IPS DF 6.9 (cell line): ENCODE results near the gene COL15A1.

ENCODE experiments used
- DNase-seq: peaks from one replicate; pipeline ENCODE4 v3.0.0-alpha.2; 2013; ENCODE audit warnings: low read depth, low spot score
- H3K27ac ChIP-seq: one replicate; pipeline ENCODE4 v1.5.1; 2013; ENCODE audit warnings: low read length, control low read depth
- H3K27me3 ChIP-seq: 2 replicates; pipeline ENCODE4 v1.6.1; 2013; ENCODE audit warnings: mild to moderate bottlenecking, low read length; ENCODE audit not compliant: control insufficient read depth, insufficient read depth
- H3K36me3 ChIP-seq: 2 replicates; pipeline ENCODE4 v1.6.1; 2013; ENCODE audit warnings: low read length; ENCODE audit not compliant: control insufficient read depth, insufficient read depth
- H3K4me1 ChIP-seq: 2 replicates; pipeline ENCODE4 v1.6.1; 2013; ENCODE audit warnings: low read length; ENCODE audit not compliant: control insufficient read depth, insufficient read depth
- H3K4me3 ChIP-seq: 2 replicates; pipeline ENCODE4 v1.5.1; 2013; ENCODE audit warnings: mild to moderate bottlenecking, low read length
- H3K9me3 ChIP-seq: 2 replicates; pipeline ENCODE4 v1.6.1; 2013; ENCODE audit warnings: low read length, inconsistent platforms; ENCODE audit not compliant: control insufficient read depth, insufficient read depth
- WGBS: extraction: QIAGEN DNeasy Blood & Tissue Kit; methylation state at CpG from one replicate; pipeline ENCODE4 v1.1.7; 2013; ENCODE audit warnings: mixed read lengths, missing lambda C conversion rate; ENCODE audit not compliant: insufficient read length, insufficient coverage; 5-methylcytosine and 5-hydroxymethylcytosine counted together

Gene COL15A1

DNA sequence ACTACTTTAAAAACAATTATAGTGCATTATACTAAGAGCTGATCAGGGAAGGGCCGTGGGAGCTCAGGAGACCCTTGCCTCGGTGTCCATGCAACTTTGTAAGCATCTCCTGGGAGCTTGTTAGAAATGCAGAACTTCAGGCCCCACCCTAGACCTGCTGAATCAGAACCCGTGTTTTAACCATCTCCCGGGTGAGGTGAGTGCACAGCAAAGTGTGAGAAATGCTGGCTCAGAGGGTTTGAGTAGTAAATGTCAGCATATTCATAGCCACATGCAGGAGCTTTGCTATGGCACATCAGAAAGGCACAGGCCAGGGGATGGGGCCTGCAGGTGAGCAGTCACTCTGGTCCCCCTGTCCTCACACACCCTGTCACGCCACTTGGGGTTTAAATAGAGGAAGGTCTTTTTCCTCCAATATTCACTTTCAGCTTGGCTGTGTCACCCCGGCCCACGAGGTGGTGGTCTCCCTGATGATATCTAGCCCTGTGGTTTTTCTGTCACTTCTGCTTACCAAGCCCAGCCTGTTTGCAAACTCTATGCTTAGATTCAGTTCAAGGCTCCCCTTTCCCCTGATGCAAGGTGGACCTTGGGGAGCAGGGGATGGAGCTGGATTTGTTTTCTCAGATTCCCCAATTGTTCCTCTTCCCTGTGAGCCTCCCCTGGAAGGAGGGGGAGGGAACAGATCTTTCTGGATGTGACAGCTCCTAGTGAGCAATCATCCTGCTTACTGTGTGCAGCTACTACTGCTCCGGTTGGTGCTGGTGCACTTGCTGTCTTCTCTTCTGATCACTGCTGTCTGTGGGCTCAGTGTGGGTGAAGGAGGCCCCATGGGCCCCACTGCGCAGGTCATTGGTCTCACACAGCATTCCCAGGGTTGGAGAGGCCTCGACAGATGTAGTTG lies 109.4 kb downstream of the COL15A1 start:
- Histone ChIP-seq H3K4me1 (no peaks in the 10 kb centered on the region), H3K4me3 (no peak overlapping the region), H3K9me3 (no peaks in the 10 kb centered on the region), H3K27ac (no peak overlapping the region), H3K27me3 (no peaks in the 10 kb centered on the region), H3K36me3 (no peaks in the 10 kb centered on the region)
- no peak for DNase-seq
- WGBS: no CpG with 5 or more reads among the region's 10 CpGs

DNA sequence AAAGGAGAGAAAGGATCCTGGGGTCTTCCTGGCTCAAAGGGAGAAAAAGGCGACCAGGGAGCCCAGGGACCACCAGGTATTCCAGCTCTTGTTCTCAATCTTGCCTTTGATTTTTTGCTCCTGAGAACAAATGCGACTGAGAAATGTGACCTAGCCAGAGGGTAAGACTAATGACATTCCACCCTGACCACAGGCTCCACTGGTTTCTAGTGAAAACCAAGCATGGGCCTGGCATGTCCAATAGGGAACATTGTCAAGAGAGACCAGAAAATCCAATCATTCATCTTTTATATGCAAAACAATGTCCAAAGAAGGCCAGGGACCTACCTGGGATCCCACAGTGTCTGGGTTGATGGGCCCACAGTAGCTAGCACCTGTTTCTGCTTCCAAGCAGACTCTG lies 110.9 kb downstream of the COL15A1 start:
- H3K27me3 ChIP-seq: no peaks in the 10 kb centered on the region
- H3K27ac ChIP-seq: no peak overlapping the region
- no peak overlapping the region for H3K4me3 ChIP-seq
- no peak for DNase-seq
- H3K36me3 ChIP-seq: no peaks in the 10 kb centered on the region
- H3K9me3 ChIP-seq: no peaks in the 10 kb centered on the region
- no CpG with 5 or more reads among the region's 2 CpGs for WGBS
- no peaks in the 10 kb centered on the region for H3K4me1 ChIP-seq

DNA sequence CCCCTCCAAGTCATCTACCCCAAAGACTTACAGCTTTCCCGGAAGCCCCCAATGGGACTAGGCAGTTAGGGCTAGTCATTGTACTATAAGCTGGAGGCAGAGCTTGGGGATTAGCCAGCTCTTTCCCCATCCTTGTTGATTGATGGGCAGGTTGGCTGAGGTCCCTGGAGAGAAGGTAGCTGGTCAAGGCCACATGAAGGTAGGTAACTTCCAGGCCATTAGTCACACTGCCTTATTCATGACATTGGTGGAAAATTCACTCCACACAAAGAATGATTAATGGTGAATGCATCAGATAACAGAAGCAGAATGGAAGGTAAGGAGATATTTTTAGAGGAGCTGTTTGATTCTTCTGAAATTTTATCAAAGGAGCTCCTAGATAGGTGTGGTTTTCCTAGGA lies 111.7 kb downstream of the COL15A1 start:
- Histone ChIP-seq H3K27me3 (no peaks in the 10 kb centered on the region), H3K27ac (no peak overlapping the region), H3K36me3 (no peaks in the 10 kb centered on the region), H3K4me3 (no peak overlapping the region), H3K4me1 (no peaks in the 10 kb centered on the region), H3K9me3 (no peaks in the 10 kb centered on the region)
- no CpG with 5 or more reads among the region's 1 CpG for WGBS
- no peak for DNase-seq

DNA sequence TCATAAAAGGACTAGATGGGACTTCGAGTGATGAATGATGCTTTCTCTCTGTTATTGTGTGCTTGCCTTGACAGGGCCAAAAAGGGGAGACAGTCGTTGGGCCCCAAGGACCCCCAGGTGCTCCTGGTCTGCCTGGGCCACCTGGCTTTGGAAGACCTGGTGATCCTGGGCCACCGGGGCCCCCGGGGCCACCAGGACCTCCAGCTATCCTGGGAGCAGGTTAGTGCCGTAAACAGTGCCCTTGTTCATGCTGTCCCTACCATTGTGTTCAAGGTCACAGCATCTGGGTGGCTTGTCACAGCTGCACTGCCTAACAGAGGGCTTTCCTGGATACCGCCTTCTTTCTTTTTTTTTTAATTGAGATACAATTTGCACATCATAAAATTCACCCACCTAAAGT lies 112.5 kb downstream of the COL15A1 start:
- no peaks in the 10 kb centered on the region for H3K9me3 ChIP-seq
- no peak overlapping the region for H3K27ac ChIP-seq
- H3K4me1 ChIP-seq: no peaks in the 10 kb centered on the region
- no peak overlapping the region for H3K4me3 ChIP-seq
- no peaks in the 10 kb centered on the region for H3K27me3 ChIP-seq
- no peak for DNase-seq
- no peaks in the 10 kb centered on the region for H3K36me3 ChIP-seq
- no CpG with 5 or more reads among the region's 6 CpGs for WGBS

DNA sequence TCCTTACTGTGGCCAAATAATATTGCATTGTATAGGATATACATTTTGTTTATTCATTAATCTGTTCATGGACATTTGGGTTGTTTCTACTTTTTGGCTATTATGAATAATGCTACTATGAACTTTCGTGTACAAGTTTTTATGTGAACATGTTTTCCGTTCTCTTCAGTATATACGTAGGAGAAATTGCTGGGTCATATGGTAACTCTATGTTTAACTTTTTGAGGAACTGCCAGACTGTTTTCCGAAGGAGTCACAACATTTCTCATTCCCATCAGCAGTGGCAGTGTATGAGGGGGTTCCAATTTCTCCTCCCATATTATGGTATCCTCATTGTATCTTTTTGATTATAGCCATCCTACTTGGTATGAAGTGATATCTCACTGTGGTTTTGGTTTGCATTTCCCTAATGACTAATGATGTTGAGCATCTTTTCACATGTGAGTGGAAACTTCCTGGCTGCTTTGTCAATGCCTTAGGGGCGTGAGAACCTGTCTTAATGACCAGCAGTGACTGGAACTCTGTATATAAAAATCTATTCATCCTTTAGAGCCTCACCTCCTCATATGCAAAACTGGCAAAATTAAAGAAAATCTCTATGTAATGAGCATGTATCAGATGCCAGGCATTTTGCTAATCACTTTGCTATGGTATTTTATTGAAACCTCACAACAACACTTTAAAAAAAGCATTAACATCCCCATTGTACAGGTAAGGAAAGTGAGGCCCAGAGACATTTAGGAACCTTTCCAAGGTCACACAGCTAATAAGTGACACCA lies 113.4 kb downstream of the COL15A1 start:
- no peak for DNase-seq
- Histone ChIP-seq H3K27ac (no peak overlapping the region), H3K9me3 (no peaks in the 10 kb centered on the region), H3K4me3 (no peak overlapping the region), H3K27me3 (no peaks in the 10 kb centered on the region), H3K36me3 (no peaks in the 10 kb centered on the region), H3K4me1 (no peaks in the 10 kb centered on the region)
- no CpG with 5 or more reads among the region's 5 CpGs for WGBS

DNA sequence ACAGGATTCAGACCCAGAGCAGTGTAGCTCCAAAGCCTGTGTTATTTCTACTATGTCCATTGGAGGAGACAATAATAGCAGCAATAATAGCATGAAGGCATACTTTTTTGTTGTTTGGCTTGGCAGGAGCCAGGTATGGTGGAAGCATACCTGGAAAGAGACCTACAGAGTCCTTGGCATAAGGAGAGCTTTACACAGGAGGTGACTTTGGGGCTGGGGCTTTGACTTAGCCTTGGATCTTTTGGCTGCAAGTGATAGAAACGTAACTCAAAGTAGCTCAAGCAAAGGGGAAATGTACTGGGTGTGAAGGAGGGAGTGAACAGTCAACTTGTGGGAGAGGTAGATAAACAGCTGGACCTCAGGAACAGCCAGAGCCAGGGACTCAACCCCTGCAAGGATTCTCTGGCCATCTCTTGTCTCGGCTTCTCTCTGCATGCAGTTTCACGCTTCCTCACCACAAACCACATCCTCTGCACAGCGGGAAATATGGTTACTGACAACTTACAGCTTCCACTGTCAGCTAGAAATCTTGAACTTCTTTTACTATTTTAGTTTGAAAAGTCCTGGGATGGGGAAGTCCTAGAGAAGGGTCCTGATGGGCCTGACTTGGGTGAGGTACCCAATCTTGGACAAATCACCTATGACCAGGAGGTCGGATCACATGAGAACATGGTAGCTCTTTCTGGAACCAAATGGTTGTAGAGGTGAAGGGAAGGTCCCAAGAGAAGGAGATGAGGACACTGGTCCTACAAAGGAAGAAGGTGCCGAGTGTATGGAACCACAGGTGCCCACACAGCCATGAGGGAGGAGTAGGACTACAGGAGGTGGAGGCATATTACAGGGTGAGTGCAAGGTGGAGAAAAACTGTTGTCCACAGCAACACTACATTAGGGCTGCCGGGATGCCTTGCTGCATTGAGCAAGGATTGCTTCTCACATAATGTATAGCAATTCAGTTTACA lies 114.2 kb downstream of the COL15A1 start:
- no peaks in the 10 kb centered on the region for H3K36me3 ChIP-seq
- H3K27me3 ChIP-seq: no peaks in the 10 kb centered on the region
- H3K4me3 ChIP-seq: no peak overlapping the region
- no peak for DNase-seq
- H3K4me1 ChIP-seq: no peaks in the 10 kb centered on the region
- no CpG with 5 or more reads among the region's 7 CpGs for WGBS
- no peaks in the 10 kb centered on the region for H3K9me3 ChIP-seq
- H3K27ac ChIP-seq: no peak overlapping the region

DNA sequence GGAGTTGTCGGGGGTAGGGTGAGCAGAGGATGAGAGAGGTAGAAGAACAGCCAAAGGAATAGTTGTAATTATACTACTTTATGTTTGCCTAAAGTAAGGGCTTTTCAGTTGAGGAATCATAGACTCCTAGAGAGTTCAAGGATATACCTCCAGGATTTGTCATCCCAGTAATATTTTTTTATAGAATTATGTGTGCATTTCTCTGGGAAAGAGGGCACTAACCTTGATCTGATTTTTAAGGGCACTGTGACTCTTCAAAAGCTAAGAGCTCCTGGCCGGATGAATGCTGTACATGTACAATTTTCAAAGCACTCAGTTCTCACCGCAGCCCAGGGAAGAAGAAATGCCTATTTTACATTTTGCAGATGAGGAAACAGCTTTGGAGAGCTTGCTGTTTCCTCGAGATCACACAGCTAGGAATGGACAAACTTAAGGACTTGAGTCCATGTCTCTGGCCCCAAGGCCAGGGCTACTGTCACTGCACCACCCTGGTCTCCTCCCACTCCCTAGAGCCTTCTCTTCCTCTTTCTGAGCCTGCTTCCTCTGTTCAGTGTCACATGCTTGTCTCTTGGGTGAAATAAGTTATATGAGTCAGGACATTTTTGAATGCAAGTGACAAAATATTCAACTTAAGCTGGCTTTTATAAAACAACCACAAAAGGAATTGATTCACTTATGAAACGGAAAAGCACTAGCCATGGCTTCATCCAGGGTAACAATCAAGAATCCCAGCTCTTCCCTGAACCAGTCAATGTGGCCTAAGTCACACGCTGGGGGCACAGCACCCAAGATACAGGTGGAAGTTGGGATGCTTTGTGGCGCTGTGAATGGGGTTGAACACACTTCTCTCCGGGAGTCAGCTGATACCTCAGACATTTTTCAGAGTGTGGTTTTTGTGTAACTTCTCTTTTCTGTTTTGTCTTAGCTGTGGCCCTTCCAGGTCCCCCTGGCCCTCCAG lies 115.5 kb downstream of the COL15A1 start:
- H3K9me3 ChIP-seq: no peaks in the 10 kb centered on the region
- H3K4me3 ChIP-seq: no peak overlapping the region
- no peaks in the 10 kb centered on the region for H3K27me3 ChIP-seq
- WGBS: no CpG with 5 or more reads among the region's 8 CpGs
- H3K4me1 ChIP-seq: no peaks in the 10 kb centered on the region
- no peak for DNase-seq
- no peak overlapping the region for H3K27ac ChIP-seq
- H3K36me3 ChIP-seq: no peaks in the 10 kb centered on the region

DNA sequence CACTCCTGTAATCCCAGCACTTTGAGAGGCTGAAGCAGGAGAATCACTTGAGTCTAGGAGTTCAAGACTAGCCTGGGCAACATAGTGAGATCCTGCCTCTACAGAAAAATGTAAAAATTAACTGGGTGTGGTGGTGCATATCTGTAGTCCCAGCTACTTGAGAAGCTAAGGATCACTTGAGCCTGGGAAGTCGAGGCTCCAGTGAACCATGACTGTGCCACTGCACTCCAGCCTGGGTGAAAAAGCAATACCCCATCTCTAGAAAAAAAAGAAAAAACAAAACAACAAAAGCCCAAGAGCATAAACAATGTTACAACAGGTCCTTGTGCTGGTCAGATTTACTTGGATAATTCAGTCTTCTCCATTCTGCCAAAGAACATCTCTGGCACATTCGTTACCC lies 116.9 kb downstream of the COL15A1 start:
- H3K27me3 ChIP-seq: no peaks in the 10 kb centered on the region
- no peak overlapping the region for H3K27ac ChIP-seq
- H3K4me3 ChIP-seq: no peak overlapping the region
- H3K4me1 ChIP-seq: no peaks in the 10 kb centered on the region
- no peaks in the 10 kb centered on the region for H3K9me3 ChIP-seq
- no peak for DNase-seq
- H3K36me3 ChIP-seq: no peaks in the 10 kb centered on the region
- no CpG with 5 or more reads among the region's 2 CpGs for WGBS

DNA sequence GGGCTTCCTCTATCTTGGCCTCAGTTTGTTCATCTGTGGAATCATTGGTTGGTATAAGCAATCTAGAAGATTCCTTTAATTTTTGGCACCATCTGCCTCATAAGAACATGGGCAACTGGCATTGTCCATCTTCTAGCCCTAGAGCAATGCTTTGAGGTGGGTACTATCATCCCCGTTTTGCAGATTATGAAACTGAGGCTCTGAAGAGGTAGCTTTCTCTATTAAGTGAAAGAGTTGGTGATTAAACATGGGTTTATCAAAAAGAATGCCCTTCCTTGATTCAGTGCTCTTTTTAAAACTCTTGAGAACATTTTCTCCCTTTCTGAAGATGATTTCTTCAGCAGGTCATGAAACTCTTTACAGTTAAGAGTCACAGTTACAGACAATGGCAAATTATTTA lies 118.8 kb downstream of the COL15A1 start:
- Histone ChIP-seq H3K4me3 (no peak overlapping the region), H3K9me3 (no peaks in the 10 kb centered on the region), H3K27ac (no peak overlapping the region), H3K27me3 (no peaks in the 10 kb centered on the region), H3K36me3 (no peaks in the 10 kb centered on the region), H3K4me1 (no peaks in the 10 kb centered on the region)
- no CpG with 5 or more reads among the region's 1 CpG for WGBS
- no peak for DNase-seq
